ENCODE results near the gene OPCML.

Gene OPCML

DNA sequence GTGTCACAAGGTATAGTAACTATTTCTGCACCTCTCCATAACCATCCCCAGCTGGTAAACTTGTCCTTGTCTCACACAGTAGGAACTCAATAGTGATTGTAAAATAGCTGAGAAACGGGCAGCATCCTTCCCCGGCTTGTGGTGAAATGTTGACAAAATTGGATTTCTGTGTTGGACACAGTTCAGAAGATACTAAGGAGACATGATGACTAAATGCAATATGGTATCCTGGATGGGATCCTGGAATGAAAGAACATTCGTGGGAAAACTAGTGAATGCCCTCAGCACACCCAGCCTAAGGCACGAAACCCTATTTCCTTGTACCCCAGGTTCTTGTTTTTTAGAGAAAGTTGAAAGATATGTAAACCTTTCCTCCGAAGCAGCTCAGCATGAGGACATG lies 18.8 kb upstream of the OPCML start:
- no peak overlapping the region for H3K27ac Mint-ChIP-seq
- no peaks in the 10 kb centered on the region for H3K9me3 Mint-ChIP-seq
- no peaks in the 10 kb centered on the region for H3K36me3 Mint-ChIP-seq (ENCODE audit: low read depth)
- H3K4me3 Mint-ChIP-seq = no peak overlapping the region
- no peak for DNase-seq
- H3K4me1 Mint-ChIP-seq (ENCODE audit: low read depth) = no peaks in the 10 kb centered on the region
- peaks cover 3% of the 10 kb centered on the region for H3K27me3 Mint-ChIP-seq

DNA sequence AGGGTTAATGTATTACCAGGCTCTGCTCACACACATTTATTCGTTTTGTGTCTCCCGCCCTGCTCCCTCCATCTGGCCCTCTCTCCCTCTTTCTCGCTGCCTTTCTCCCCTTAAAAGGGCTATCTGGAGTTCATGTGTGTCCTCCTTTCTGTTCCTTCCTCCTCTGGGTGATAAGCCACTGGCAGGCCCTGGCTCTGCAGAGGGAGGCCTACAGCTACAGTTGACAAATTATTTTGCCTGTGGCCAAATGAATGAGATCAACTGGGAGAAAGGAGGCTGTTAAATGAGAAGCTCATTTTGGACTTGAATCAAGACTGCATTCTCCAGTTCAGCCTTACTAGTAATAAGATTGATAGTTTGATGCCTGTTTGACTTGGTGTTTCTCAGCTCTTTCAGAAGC lies 17.5 kb upstream of the OPCML start:
- DNase-seq = no peak
- Mint-ChIP-seq H3K4me1 (ENCODE audit: low read depth) (no peaks in the 10 kb centered on the region), H3K4me3 (no peak overlapping the region), H3K36me3 (ENCODE audit: low read depth) (no peaks in the 10 kb centered on the region), H3K27ac (no peak overlapping the region), H3K27me3 (peaks cover 3% of the 10 kb centered on the region), H3K9me3 (no peaks in the 10 kb centered on the region)

- Mint-ChIP-seq H3K4me1 (ENCODE audit: low read depth) (no peaks in the 10 kb centered on the region), H3K36me3 (ENCODE audit: low read depth) (no peaks in the 10 kb centered on the region), H3K27ac (no peak overlapping the region), H3K9me3 (no peaks in the 10 kb centered on the region), H3K27me3 (peaks cover 3% of the 10 kb centered on the region), H3K4me3 (no peak overlapping the region)
- DNase-seq = no peak
These were observed 16.3 kb upstream of the OPCML start for GRCh38 chr11:133548641-133549040.

DNA sequence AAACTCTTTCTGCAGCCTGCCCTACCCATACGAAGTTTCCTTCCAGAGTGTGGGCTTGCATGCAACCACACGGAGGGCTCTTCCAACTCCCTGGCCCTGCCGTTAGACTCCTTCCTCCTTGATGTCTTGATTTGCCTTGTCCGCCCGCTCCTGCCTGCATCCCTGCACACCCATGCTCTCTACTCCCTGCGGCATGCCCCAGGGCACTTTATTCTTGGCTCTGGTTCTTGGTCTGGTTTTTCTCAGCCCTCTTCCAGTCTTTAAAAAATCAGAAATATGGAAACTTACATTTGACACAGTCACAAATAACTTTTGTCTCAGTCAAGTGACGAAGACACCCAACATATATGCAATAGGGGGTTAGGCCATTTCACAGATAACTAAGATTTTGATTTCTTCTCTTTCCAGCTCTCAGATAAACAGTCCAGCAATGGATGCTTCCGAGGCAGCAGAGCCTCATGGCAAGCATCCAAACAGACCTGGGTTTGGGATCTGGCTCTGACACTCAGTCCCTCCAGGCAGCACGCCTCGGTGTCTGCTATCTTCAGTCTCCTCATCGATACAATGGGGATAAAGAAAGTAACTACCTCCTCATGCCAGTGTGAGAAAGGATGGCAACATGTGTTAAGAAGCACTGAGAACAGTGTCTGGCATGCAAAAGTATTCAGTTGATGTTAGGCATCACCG lies 15.7 kb upstream of the OPCML start:
- Mint-ChIP-seq H3K27ac (no peak overlapping the region), H3K36me3 (ENCODE audit: low read depth) (no peaks in the 10 kb centered on the region), H3K4me3 (no peak overlapping the region), H3K9me3 (no peaks in the 10 kb centered on the region), H3K4me1 (ENCODE audit: low read depth) (no peaks in the 10 kb centered on the region), H3K27me3 (peaks cover 3% of the 10 kb centered on the region)
- no peak for DNase-seq

DNA sequence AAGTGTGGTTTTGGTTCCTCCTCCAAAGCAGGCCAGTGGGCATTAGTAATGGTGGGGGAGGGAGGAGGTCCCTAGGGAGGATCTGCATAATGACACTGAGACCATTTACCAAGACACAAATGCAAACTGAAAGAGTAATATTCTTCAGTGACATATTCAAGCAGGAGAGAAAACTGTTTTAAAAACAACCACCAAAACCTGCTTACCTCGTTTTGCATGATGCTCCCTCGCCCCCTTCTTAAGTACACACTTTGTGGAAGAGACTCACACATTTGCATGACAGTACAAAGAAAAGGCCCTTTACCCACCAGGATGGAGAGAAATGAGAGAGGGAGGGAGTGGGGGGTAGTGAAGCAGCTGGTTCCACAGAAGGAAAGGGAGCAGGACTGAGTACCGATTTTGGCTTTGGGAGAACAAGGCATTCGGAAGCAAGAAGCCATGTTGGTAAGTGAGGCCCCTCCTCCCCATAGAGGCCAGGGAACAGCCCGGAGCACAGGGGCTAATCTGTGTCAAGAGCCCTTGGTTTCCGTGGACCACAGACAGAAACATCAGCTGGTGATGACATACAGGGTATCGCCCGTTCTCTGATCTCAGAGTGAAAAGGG lies 13.0 kb upstream of the OPCML start:
- H3K27ac Mint-ChIP-seq = no peak overlapping the region
- no peak for DNase-seq
- no peaks in the 10 kb centered on the region for H3K4me1 Mint-ChIP-seq (ENCODE audit: low read depth)
- H3K4me3 Mint-ChIP-seq = no peak overlapping the region
- H3K36me3 Mint-ChIP-seq (ENCODE audit: low read depth) = no peaks in the 10 kb centered on the region
- no peaks in the 10 kb centered on the region for H3K27me3 Mint-ChIP-seq
- H3K9me3 Mint-ChIP-seq = no peaks in the 10 kb centered on the region

GRCh38 chr11:133541720-133542095 lies 9.4 kb upstream of the OPCML start:
- Mint-ChIP-seq H3K36me3 (ENCODE audit: low read depth) (no peaks in the 10 kb centered on the region), H3K27me3 (no peaks in the 10 kb centered on the region), H3K9me3 (no peaks in the 10 kb centered on the region), H3K4me3 (no peak overlapping the region), H3K4me1 (ENCODE audit: low read depth) (no peaks in the 10 kb centered on the region), H3K27ac (no peak overlapping the region)
- DNase-seq = no peak

DNA sequence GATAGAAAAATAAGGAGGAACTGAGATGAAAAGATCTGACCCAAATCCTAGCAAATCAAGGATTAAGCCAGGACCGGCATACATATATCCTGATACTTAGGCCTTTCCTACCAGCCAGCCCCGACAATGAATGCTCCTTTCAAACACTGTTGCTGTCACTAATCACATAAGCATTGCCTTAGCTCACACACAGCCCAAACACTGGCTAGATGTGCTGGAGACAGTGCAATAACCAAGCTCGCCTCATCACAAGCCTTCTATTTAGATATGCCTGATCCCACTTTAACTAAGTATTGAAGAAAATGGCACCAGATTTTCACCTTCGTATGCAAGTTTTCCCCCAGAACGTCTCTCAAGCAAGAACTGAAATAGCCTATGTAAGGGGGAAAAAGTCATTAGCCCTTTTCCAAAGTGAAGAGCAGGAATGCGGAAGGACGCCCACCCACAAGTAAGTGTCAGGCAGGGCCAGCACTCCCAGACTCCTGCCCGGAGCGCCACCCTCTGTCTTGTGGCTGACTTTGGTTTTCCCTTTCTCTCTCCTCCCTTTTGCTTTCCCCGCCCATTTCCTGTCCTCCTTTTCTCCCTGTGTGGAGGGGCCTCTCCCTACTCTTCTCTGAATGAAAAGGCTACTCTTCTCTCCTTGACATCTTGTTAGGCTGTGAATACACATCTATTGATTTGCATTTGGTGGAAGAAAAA lies 8.9 kb upstream of the OPCML start:
- Mint-ChIP-seq H3K4me1 (ENCODE audit: low read depth) (no peaks in the 10 kb centered on the region), H3K27me3 (no peaks in the 10 kb centered on the region), H3K4me3 (no peak overlapping the region), H3K27ac (no peak overlapping the region), H3K9me3 (no peaks in the 10 kb centered on the region), H3K36me3 (ENCODE audit: low read depth) (no peaks in the 10 kb centered on the region)
- DNase-seq = no peak

DNA sequence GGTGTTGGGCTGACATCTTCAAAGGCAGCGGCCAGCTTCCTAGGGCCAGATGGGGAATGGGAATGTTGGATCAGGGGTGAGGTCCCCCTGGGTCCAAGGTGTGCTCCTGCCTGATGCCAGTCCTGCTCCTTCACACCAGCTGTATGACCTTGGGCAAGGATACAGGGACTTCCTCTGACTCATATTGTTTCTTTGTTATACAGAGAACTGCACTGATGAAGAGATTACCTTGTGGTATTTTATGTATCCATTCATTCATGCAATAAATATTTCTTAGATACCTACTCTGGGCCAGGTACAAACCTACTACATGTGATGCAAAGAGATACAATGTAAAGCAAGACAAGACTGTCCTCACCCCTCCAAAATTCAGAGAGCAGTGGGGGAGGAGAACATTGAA lies 3.9 kb upstream of the OPCML start:
- H3K4me3 Mint-ChIP-seq = no peak overlapping the region
- peaks cover 25% of the 10 kb centered on the region for H3K27me3 Mint-ChIP-seq
- no peak for DNase-seq
- no peaks in the 10 kb centered on the region for H3K9me3 Mint-ChIP-seq
- H3K4me1 Mint-ChIP-seq (ENCODE audit: low read depth) = no peaks in the 10 kb centered on the region
- no peaks in the 10 kb centered on the region for H3K36me3 Mint-ChIP-seq (ENCODE audit: low read depth)
- no peak overlapping the region for H3K27ac Mint-ChIP-seq

GRCh38 chr11:133533205-133533604 lies 904 bp upstream of the OPCML start:
- Mint-ChIP-seq H3K4me3 (no peak overlapping the region), H3K4me1 (ENCODE audit: low read depth) (no peaks in the 10 kb centered on the region), H3K27me3 (peaks cover 54% of the 10 kb centered on the region), H3K36me3 (ENCODE audit: low read depth) (no peaks in the 10 kb centered on the region), H3K9me3 (no peaks in the 10 kb centered on the region), H3K27ac (no peak overlapping the region)
- no peak for DNase-seq

DNA sequence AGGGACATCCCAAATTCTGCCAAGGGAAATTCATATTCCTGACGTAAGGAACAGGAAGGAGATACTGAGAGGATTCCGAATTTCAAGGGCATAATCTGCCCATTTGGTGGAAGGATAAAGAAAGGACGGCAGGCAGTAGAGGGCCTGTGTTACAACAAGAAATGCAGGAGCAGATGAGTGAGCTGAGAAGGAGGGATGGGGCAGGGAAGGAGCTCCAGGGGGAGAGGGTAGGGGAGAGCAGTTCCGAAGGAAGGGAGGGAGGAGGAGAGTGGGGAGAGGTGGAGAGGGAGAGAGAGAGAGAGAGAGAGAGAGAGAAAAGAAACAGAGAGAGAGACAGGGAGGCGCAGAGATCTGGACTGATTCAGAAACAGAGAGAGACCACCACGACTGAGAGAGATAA lies 843 bp downstream of the OPCML start:
- no peak overlapping the region for H3K4me3 Mint-ChIP-seq
- H3K27me3 Mint-ChIP-seq = peaks cover 55% of the 10 kb centered on the region
- no peaks in the 10 kb centered on the region for H3K9me3 Mint-ChIP-seq
- DNase-seq = no peak
- no peak overlapping the region for H3K27ac Mint-ChIP-seq
- no peaks in the 10 kb centered on the region for H3K36me3 Mint-ChIP-seq (ENCODE audit: low read depth)
- H3K4me1 Mint-ChIP-seq (ENCODE audit: low read depth) = no peaks in the 10 kb centered on the region

- no peak for DNase-seq
- H3K36me3 Mint-ChIP-seq (ENCODE audit: low read depth) = no peaks in the 10 kb centered on the region
- H3K27me3 Mint-ChIP-seq = peaks cover 58% of the 10 kb centered on the region
- no peak overlapping the region for H3K27ac Mint-ChIP-seq
- no peaks in the 10 kb centered on the region for H3K4me1 Mint-ChIP-seq (ENCODE audit: low read depth)
- no peak overlapping the region for H3K4me3 Mint-ChIP-seq
- H3K9me3 Mint-ChIP-seq = no peaks in the 10 kb centered on the region
These were observed 1.8 kb downstream of the OPCML start for GRCh38 chr11:133530501-133530835.

DNA sequence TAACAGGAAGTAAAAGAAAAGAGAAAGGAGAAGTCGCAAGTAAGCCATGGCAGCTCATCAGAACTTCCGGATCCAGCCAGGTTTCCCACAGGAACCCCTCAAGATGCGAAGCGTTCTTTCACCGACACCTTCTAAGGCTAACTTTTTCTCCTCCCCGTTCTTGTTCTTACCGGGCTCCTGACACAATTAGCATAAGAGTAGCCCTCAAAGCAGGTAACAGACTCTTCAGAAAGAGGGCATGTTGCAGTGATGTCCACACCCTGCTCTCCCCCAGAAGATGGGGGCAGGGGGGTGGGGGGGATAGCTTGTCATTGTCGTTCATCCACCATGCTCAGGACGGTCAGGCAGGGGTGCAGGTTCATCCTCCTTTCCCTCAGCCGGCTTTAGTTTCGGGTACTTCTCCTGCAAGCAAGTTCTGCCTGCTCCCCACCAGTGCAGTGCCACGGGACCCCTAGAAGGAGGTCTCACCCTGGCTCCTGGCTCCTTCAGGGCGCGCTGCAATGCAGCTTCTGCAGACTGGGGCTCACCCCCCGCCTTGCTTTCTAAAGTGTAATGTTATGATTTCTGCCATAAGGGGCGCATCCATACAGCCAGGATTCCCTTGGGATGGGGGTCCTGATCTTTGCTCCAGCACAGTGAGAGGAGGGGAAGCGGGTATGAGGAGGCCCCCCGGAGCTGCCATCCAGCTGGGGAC lies 2.3 kb downstream of the OPCML start:
- DNase-seq = no peak
- Mint-ChIP-seq H3K9me3 (no peaks in the 10 kb centered on the region), H3K27ac (no peak overlapping the region), H3K4me3 (no peak overlapping the region), H3K4me1 (ENCODE audit: low read depth) (no peaks in the 10 kb centered on the region), H3K36me3 (ENCODE audit: low read depth) (no peaks in the 10 kb centered on the region), H3K27me3 (peaks cover 58% of the 10 kb centered on the region)

DNA sequence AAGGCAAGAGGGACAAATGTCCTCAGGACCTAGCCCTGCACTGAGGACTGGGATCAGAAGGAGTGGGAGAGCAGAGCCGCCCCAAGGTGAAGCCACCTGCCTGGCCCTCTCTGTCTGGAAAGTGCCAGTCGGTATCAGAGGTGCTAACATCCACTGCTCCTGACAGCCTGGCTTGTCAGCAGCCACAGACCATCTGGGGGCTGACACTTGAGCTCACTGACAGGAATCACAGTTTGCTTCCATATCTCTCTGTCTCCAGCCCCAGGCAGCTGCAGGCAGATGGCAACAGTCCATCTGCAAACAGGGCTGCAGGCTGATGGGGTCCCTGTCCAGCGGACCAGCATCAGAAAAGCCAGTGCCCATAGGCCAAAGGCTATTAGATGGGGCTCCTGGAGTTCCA lies 5.5 kb downstream of the OPCML start:
- Mint-ChIP-seq H3K27ac (no peak overlapping the region), H3K36me3 (ENCODE audit: low read depth) (no peaks in the 10 kb centered on the region), H3K4me1 (ENCODE audit: low read depth) (no peaks in the 10 kb centered on the region), H3K27me3 (peaks cover 40% of the 10 kb centered on the region), H3K9me3 (no peaks in the 10 kb centered on the region), H3K4me3 (no peak overlapping the region)
- DNase-seq = no peak

DNA sequence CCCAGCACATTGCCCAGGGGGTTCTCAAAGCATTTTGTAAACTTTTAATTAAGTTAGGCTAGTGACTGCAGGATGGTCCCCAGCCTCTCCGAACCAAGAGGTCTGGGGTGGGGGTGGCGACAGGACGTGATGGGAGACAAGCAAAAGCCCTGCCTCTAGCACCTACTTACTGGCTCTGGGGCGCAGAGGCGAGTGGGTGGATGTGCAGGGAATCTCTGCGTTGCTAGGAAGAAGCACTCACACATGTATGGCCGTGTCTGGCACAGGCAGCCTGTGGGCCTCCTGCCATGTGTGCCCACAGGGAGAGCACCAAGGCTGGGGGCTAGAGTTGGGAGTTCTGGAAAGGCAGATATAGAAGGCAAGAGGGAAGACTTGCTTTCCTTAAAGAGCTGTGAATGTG lies 6.3 kb downstream of the OPCML start:
- Mint-ChIP-seq H3K36me3 (ENCODE audit: low read depth) (no peaks in the 10 kb centered on the region), H3K27me3 (peaks cover 32% of the 10 kb centered on the region), H3K9me3 (no peaks in the 10 kb centered on the region), H3K27ac (no peak overlapping the region), H3K4me1 (ENCODE audit: low read depth) (no peaks in the 10 kb centered on the region), H3K4me3 (no peak overlapping the region)
- no peak for DNase-seq

DNA sequence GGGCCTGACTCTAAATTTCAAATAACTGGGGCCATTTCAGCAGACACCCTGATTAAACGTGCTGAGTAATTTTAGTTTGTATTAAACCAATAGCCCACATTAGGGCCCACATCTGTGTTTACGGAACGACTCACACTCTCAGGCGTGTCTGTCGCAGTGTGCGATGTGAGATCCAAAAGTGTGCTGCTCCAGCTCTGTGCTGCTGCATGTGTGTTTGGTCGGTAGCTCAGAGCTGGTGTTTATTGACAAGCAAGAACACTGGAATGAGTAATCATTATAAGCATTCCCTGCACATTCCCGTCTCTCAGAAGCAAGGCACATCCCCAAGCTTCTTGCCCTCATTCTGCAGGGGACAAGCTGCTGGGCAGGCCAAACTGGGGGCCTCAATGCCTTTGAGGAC lies 7.8 kb downstream of the OPCML start:
- H3K27me3 Mint-ChIP-seq = peaks cover 18% of the 10 kb centered on the region
- H3K27ac Mint-ChIP-seq = no peak overlapping the region
- no peaks in the 10 kb centered on the region for H3K9me3 Mint-ChIP-seq
- no peaks in the 10 kb centered on the region for H3K36me3 Mint-ChIP-seq (ENCODE audit: low read depth)
- DNase-seq = no peak
- H3K4me3 Mint-ChIP-seq = no peak overlapping the region
- no peaks in the 10 kb centered on the region for H3K4me1 Mint-ChIP-seq (ENCODE audit: low read depth)

Data from activated T-cell treated with anti-CD3 and anti-CD28 coated beads, Interleukin-2, amount 50 U/mL, for 24 hours (primary cell).